GM12878 (cell line): ENCODE data around the gene RPS6KC1. TPM values are rescaled to one million over a fixed set of nuclear protein-coding genes. Genes with fewer than 3 reads are reported as not detected.

Experiments used
- ATAC-seq: fragments of 200-7000 bp; cut with Tn5 transposase; 3 replicates; pipeline ENCODE4 v1.9.1; 2020; ENCODE audit warnings: mild to moderate bottlenecking, moderate library complexity
- BruUV-seq: library from RNA; stranded (reverse); fragments of 400-500 nt; replicated peaks from 2 replicates; lab custom pipeline; 2021; lab: Mats Ljungman, UMichigan
- CTCF ChIA-PET: fragments of 300-600 bp; sonication (Branson Sonifier 250); formaldehyde crosslinking; extraction: SDS; loops from one replicate; lab custom pipeline; 2021; ENCODE audit warnings: inconsistent platforms; lab: Yijun Ruan, JAX
- POLR2A ChIA-PET: fragments of 350-600 bp; formaldehyde crosslinking; extraction: SDS; loops from one replicate; lab custom pipeline; 2021; ENCODE audit warnings: inconsistent platforms; lab: Charles Lee
- RAD21 ChIA-PET: fragments of 300-600 bp; sonication (Branson Sonifier 250); formaldehyde crosslinking; loops from one replicate; lab custom pipeline; 2023; ENCODE audit warnings: antibody characterized with exemption; ENCODE audit not compliant: unreplicated experiment; lab: Charles Lee
- SMC1A ChIA-PET: fragments of 300-600 bp; sonication (Branson Sonifier 250); formaldehyde crosslinking; loops from one replicate; lab custom pipeline; 2023; ENCODE audit not compliant: unreplicated experiment, uncharacterized antibody; lab: Charles Lee
- DNase-seq: peaks from one replicate; pipeline ENCODE4 v3.0.0-alpha.2; 2011; ENCODE audit warnings: low read depth, low spot score
- FAIRE-seq: peaks from 3 replicates; lab custom pipeline; 2011; peaks lifted over from hg19 to GRCh38; lab: Jason Lieb, UNC
- H2AFZ ChIP-seq: 2 replicates; pipeline ENCODE4 v1.6.0; 2011; ENCODE audit warnings: low read depth, low read length, control low read depth; ENCODE audit not compliant: control insufficient read depth
- H3K27ac ChIP-seq: 2 replicates; pipeline ENCODE4 v1.5.1; 2011; ENCODE audit warnings: control low read depth; ENCODE audit not compliant: control insufficient read depth, insufficient read depth
- H3K27me3 ChIP-seq, 2 experiments: replicated peaks in 1 of 2; 2 replicates each; pipeline versions ENCODE4 v1.6.0 to v1.6.1; 2011; ENCODE audit warnings: low read length in 1 of 2; ENCODE audit not compliant: control insufficient read depth in 2 of 2, insufficient read depth in 2 of 2
- H3K36me3 ChIP-seq, 2 experiments: 2 replicates each; pipeline ENCODE4 v1.5.1; 2011; ENCODE audit warnings: low read length in 1 of 2; ENCODE audit not compliant: control insufficient read depth in 2 of 2, insufficient read depth in 2 of 2
- H3K4me1 ChIP-seq: 2 replicates; pipeline ENCODE4 v1.6.1; 2011; ENCODE audit warnings: mild to moderate bottlenecking, low read length, moderate library complexity, mixed read lengths; ENCODE audit not compliant: control insufficient read depth, insufficient read depth
- H3K4me2 ChIP-seq: 2 replicates; pipeline ENCODE4 v1.6.0; 2011; ENCODE audit warnings: control low read depth; ENCODE audit not compliant: control insufficient read depth, insufficient read depth
- H3K4me3 ChIP-seq: fragments of 200-600 bp; sonication (generic); 2 replicates; pipeline ENCODE4 v1.5.1; 2016
- H3K79me2 ChIP-seq: 2 replicates; pipeline ENCODE4 v1.6.0; 2011; ENCODE audit warnings: low read length; ENCODE audit not compliant: control insufficient read depth, insufficient read depth
- H3K9ac ChIP-seq: 2 replicates; pipeline ENCODE4 v1.8.0; 2011; ENCODE audit warnings: low read length, control low read depth, mixed read lengths; ENCODE audit not compliant: control insufficient read depth, insufficient read depth
- H3K9me3 ChIP-seq: replicated peaks from 3 replicates; pipeline ENCODE4 v1.5.1; 2011; ENCODE audit warnings: mild to moderate bottlenecking, low read length; ENCODE audit not compliant: control insufficient read depth, insufficient read depth
- H4K20me1 ChIP-seq: 2 replicates; pipeline ENCODE4 v1.6.0; 2011; ENCODE audit not compliant: control insufficient read depth, insufficient read depth
- EZH2 ChIP-seq: IDR thresholded peaks from 2 replicates; pipeline ENCODE4 v1.6.1; 2012; ENCODE audit warnings: low read depth, mild to moderate bottlenecking, control low read depth, inconsistent platforms, low read length, borderline replicate concordance; ENCODE audit not compliant: control insufficient read depth
- MTA2 ChIP-seq: fragments of 450-650 bp; IDR thresholded peaks from 2 replicates; pipeline ENCODE4 v1.6.1; 2016; ENCODE audit warnings: low read depth, mild to moderate bottlenecking, moderate library complexity
- NFIC ChIP-seq: IDR thresholded peaks from 2 replicates; pipeline ENCODE4 v1.6.1; 2012; ENCODE audit warnings: low read depth, mild to moderate bottlenecking, inconsistent platforms, low read length, moderate library complexity
- NRF1 ChIP-seq: conservative IDR thresholded peaks from 2 replicates; pipeline ENCODE4 v1.6.1; 2011; ENCODE audit warnings: mild to moderate bottlenecking, low read depth, low read length, improper control_type of control experiment
- RAD21 ChIP-seq: IDR thresholded peaks from 2 replicates; pipeline ENCODE4 v1.6.1; 2011; ENCODE audit warnings: mild to moderate bottlenecking, low read depth, low read length, moderate library complexity; ENCODE audit not compliant: insufficient read depth
- RAD51 ChIP-seq: fragments of 450-650 bp; IDR thresholded peaks from 2 replicates; pipeline ENCODE4 v1.6.1; 2016; ENCODE audit warnings: moderate library complexity, mild to moderate bottlenecking, inconsistent platforms
- RUNX3 ChIP-seq: IDR thresholded peaks from 2 replicates; pipeline ENCODE4 v1.6.1; 2012; ENCODE audit warnings: low read length, inconsistent platforms
- SREBF1 ChIP-seq: IDR thresholded peaks from 2 replicates; pipeline ENCODE4 v1.6.1; 2012; ENCODE audit warnings: mild to moderate bottlenecking, low read length
- ZNF384 ChIP-seq: IDR thresholded peaks from 2 replicates; pipeline ENCODE4 v1.6.1; 2012; ENCODE audit warnings: low read depth, mild to moderate bottlenecking, low read length, improper control_type of control experiment, borderline replicate concordance
- WGBS: methylation state at CpG from one replicate; pipeline ENCODE4 v1.1.6; 2016; ENCODE audit warnings: low lambda C conversion rate; ENCODE audit not compliant: insufficient replicate concordance, insufficient coverage; ENCODE audit errors: missing lambda C conversion rate; 5-methylcytosine and 5-hydroxymethylcytosine counted together
- in situ Hi-C: fragments of 300-500 bp; cut with MboI; formaldehyde crosslinking; loops from 9 replicates; pipeline ENCODE4 v1.14.3; 2018; ENCODE audit warnings: mixed read lengths
- intact Hi-C: fragments of 100-400 bp; cut with micrococcal nuclease; formaldehyde crosslinking; loops from one replicate; pipeline ENCODE4 v1.14.2; 2022; ENCODE audit not compliant: unreplicated experiment
- polyA plus RNA-seq, 11 experiments: library from polyadenylated mRNA; depleted of rRNA in 4 of 11; unstranded in 6 of 11; stranded (reverse) in 5 of 11; fragments of >200 nt; fragmentation: Nextera tagmentation in 4 of 11; fragmentation: Illumina TruSeq in 1 of 11; extraction: Ambion mirVana in 4 of 11; extraction: Trizol in 1 of 11; gene quantifications; 1 replicate in 1 of 11; 2 replicates in 10 of 11; pipeline versions ENCODE4 v1.2.1 to v1.2.3, GENCODE V29; 2011 to 2016; ENCODE audit warnings: inconsistent platforms in 2 of 11, missing spikeins in 2 of 11, low read depth in 1 of 11
- total RNA-seq, 4 experiments: library from RNA; depleted of rRNA in 3 of 4; stranded (reverse); fragments of >200 nt in 3 of 4; fragmentation: Illumina TruSeq in 1 of 4; extraction: Trizol in 1 of 4; gene quantifications; 2 replicates each; pipeline versions ENCODE4 v1.2.1 to v1.2.3, GENCODE V29; 2013 to 2021
- TF ChIP-seq, protein P1 (sequence below): IDR thresholded peaks from 2 replicates; pipeline ENCODE4 v1.6.1; 2011; ENCODE audit warnings: low read depth, mild to moderate bottlenecking, low read length, moderate library complexity, borderline replicate concordance; ENCODE audit errors: extremely low read depth
- TF ChIP-seq, protein P2 (sequence below): IDR thresholded peaks from 2 replicates; pipeline ENCODE4 v1.6.1; 2012; ENCODE audit warnings: improper control_type of control experiment, low read depth, low read length; ENCODE audit not compliant: insufficient replicate concordance
- TF ChIP-seq, protein P3 (sequence below): fragments of 450-650 bp; IDR thresholded peaks from 2 replicates; pipeline ENCODE4 v1.6.1; 2016; ENCODE audit warnings: mild to moderate bottlenecking
- TF ChIP-seq, protein P4 (sequence below): fragments of 450-650 bp; conservative IDR thresholded peaks from 2 replicates; pipeline ENCODE4 v1.6.1; 2017; ENCODE audit warnings: mild to moderate bottlenecking, moderate library complexity
- TF ChIP-seq, protein P5 (sequence below): IDR thresholded peaks from 2 replicates; pipeline ENCODE4 v1.6.1; 2011; ENCODE audit warnings: borderline replicate concordance, low read depth, mild to moderate bottlenecking, moderate library complexity, mixed read lengths, low read length; ENCODE audit not compliant: insufficient read depth; ENCODE audit errors: extremely low read length

The RPS6KC1 gene
- total and polyA plus RNA-seq, 10 of the 15 experiments (the other 5 are each of a cell fraction or from before 2014, with no cell fraction given) = 2.9 to 17.3 (median 12.2) TPM

DNA sequence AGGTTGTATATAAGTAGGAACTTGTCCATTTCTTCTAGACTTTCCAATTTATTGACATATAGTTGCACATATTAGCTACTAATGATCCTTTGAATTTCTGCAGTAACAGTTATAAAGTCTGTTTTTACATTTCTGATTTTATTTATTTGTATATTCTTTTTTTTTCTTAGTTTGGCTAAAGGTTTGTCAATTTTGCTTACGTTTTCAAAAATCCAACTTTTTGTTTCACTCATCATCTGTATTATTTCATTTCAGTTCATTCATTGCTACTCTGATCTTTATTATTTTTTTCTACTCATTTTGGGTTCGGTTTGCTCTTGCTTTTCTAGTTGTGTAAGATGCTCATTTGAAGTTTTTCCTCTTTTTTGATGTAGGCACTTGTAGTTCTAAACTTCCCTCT is 97.9 kb downstream of the RPS6KC1 start:
- H3K27ac ChIP-seq = no peak overlapping the region
- H4K20me1 ChIP-seq = no peaks in the 10 kb centered on the region
- no peak overlapping the region for H3K4me2 ChIP-seq
- H3K36me3 ChIP-seq = no peaks in the 10 kb centered on the region
- RAD21 ChIA-PET = no interaction called here
- no peak for DNase-seq
- ATAC-seq = no peak
- H3K9me3 ChIP-seq = peaks cover 2% of the 10 kb centered on the region; the same call in 2 of the 3 replicates
- in situ Hi-C loops = no loop called here
- no TSS peak for BruUV-seq
- POLR2A ChIA-PET = no interaction called here
- intact Hi-C loops = no loop called here
- WGBS = 66% methylated on average over 2 of the region's 2 CpGs
- H3K79me2 ChIP-seq = no peaks in the 10 kb centered on the region
- no peaks in the 10 kb centered on the region for H3K4me1 ChIP-seq
- H3K4me3 ChIP-seq = no peak overlapping the region
- CTCF ChIA-PET = no interaction called here
- SMC1A ChIA-PET = no interaction called here
- H2AFZ ChIP-seq = no peak overlapping the region
- FAIRE-seq = no peak
- H3K9ac ChIP-seq = no peak overlapping the region
- no peaks in the 10 kb centered on the region for H3K27me3 ChIP-seq
- TF ChIP-seq, protein P1, sequence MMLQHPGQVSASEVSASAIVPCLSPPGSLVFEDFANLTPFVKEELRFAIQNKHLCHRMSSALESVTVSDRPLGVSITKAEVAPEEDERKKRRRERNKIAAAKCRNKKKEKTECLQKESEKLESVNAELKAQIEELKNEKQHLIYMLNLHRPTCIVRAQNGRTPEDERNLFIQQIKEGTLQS = no peak
- TF ChIP-seq, protein P2, sequence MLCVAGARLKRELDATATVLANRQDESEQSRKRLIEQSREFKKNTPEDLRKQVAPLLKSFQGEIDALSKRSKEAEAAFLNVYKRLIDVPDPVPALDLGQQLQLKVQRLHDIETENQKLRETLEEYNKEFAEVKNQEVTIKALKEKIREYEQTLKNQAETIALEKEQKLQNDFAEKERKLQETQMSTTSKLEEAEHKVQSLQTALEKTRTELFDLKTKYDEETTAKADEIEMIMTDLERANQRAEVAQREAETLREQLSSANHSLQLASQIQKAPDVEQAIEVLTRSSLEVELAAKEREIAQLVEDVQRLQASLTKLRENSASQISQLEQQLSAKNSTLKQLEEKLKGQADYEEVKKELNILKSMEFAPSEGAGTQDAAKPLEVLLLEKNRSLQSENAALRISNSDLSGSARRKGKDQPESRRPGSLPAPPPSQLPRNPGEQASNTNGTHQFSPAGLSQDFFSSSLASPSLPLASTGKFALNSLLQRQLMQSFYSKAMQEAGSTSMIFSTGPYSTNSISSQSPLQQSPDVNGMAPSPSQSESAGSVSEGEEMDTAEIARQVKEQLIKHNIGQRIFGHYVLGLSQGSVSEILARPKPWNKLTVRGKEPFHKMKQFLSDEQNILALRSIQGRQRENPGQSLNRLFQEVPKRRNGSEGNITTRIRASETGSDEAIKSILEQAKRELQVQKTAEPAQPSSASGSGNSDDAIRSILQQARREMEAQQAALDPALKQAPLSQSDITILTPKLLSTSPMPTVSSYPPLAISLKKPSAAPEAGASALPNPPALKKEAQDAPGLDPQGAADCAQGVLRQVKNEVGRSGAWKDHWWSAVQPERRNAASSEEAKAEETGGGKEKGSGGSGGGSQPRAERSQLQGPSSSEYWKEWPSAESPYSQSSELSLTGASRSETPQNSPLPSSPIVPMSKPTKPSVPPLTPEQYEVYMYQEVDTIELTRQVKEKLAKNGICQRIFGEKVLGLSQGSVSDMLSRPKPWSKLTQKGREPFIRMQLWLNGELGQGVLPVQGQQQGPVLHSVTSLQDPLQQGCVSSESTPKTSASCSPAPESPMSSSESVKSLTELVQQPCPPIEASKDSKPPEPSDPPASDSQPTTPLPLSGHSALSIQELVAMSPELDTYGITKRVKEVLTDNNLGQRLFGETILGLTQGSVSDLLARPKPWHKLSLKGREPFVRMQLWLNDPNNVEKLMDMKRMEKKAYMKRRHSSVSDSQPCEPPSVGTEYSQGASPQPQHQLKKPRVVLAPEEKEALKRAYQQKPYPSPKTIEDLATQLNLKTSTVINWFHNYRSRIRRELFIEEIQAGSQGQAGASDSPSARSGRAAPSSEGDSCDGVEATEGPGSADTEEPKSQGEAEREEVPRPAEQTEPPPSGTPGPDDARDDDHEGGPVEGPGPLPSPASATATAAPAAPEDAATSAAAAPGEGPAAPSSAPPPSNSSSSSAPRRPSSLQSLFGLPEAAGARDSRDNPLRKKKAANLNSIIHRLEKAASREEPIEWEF = no peak
- TF ChIP-seq ZNF384 = no peak
- TF ChIP-seq RAD21 = no peak
- no peak for TF ChIP-seq EZH2
- TF ChIP-seq SREBF1 = no peak
- no peak for TF ChIP-seq RAD51
- TF ChIP-seq, protein P3, sequence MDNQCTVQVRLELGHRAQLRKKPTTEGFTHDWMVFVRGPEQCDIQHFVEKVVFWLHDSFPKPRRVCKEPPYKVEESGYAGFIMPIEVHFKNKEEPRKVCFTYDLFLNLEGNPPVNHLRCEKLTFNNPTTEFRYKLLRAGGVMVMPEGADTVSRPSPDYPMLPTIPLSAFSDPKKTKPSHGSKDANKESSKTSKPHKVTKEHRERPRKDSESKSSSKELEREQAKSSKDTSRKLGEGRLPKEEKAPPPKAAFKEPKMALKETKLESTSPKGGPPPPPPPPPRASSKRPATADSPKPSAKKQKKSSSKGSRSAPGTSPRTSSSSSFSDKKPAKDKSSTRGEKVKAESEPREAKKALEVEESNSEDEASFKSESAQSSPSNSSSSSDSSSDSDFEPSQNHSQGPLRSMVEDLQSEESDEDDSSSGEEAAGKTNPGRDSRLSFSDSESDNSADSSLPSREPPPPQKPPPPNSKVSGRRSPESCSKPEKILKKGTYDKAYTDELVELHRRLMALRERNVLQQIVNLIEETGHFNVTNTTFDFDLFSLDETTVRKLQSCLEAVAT = no peak
- TF ChIP-seq MTA2 = no peak
- TF ChIP-seq, protein P4, sequence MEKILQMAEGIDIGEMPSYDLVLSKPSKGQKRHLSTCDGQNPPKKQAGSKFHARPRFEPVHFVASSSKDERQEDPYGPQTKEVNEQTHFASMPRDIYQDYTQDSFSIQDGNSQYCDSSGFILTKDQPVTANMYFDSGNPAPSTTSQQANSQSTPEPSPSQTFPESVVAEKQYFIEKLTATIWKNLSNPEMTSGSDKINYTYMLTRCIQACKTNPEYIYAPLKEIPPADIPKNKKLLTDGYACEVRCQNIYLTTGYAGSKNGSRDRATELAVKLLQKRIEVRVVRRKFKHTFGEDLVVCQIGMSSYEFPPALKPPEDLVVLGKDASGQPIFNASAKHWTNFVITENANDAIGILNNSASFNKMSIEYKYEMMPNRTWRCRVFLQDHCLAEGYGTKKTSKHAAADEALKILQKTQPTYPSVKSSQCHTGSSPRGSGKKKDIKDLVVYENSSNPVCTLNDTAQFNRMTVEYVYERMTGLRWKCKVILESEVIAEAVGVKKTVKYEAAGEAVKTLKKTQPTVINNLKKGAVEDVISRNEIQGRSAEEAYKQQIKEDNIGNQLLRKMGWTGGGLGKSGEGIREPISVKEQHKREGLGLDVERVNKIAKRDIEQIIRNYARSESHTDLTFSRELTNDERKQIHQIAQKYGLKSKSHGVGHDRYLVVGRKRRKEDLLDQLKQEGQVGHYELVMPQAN = no peak
- no peak for TF ChIP-seq RUNX3
- TF ChIP-seq NRF1 = no peak
- no peak for TF ChIP-seq NFIC
- TF ChIP-seq, protein P5, sequence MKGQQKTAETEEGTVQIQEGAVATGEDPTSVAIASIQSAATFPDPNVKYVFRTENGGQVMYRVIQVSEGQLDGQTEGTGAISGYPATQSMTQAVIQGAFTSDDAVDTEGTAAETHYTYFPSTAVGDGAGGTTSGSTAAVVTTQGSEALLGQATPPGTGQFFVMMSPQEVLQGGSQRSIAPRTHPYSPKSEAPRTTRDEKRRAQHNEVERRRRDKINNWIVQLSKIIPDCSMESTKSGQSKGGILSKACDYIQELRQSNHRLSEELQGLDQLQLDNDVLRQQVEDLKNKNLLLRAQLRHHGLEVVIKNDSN = no peak
